Measurements from ENCODE around the gene TRAF1. TPM values are rescaled to one million over a fixed set of nuclear protein-coding genes. Genes with fewer than 3 reads are reported as not detected.

Gene TRAF1
- total and polyA plus RNA-seq, 10 of the 15 experiments (the other 5 are each of a cell fraction or from before 2014, with no cell fraction given) = 13.8 to 163 (median 128) TPM

- DNase-seq (ENCODE audit: low read depth, low spot score) = no peak
- Histone ChIP-seq H3K4me1 (ENCODE audit: control insufficient read depth, insufficient read depth, low read length) (peaks cover 37% of the 10 kb centered on the region), H3K9me3 (replicated peaks; ENCODE audit: control insufficient read depth, insufficient read depth, low read length) (peaks cover 2% of the 10 kb centered on the region; the same call in 1 of the 3 replicates), H2AFZ (ENCODE audit: control insufficient read depth, low read depth, low read length) (no peak overlapping the region), H3K36me3 (ENCODE audit: control insufficient read depth in 2 of 2, insufficient read depth in 2 of 2, low read length in 1 of 2) (peaks cover 16 to 20% of the 10 kb centered on the region in 2 experiments), H3K9ac (ENCODE audit: control insufficient read depth, insufficient read depth, low read length) (peak overlapping the region; percentile 99), H3K27ac (ENCODE audit: control insufficient read depth, insufficient read depth) (peak overlapping the region; percentile 99), H3K4me2 (ENCODE audit: control insufficient read depth, insufficient read depth) (peak overlapping the region; percentile 38), H4K20me1 (ENCODE audit: control insufficient read depth, insufficient read depth) (no peaks in the 10 kb centered on the region), H3K4me3 (peak overlapping the region; percentile 88), H3K27me3 (replicated peaks in 1 of 2; ENCODE audit: control insufficient read depth in 2 of 2, insufficient read depth in 2 of 2, low read length in 1 of 2) (no peaks in the 10 kb centered on the region), H3K79me2 (ENCODE audit: control insufficient read depth, insufficient read depth, low read length) (peaks cover 96% of the 10 kb centered on the region)
- SMC1A ChIA-PET (ENCODE audit: uncharacterized antibody, unreplicated experiment) = interaction anchor here (0.8 to 26.1 kb wide), 9 partner anchors 8 to 60 kb away, joined by 3 to 522 read pairs (median 5); no protein-coding TSS in a partner anchor
- in situ Hi-C loops (cut with MboI) = no loop called here
- POLR2A ChIA-PET = interaction anchor here (0.9 to 18.1 kb wide), 8 partner anchors 11 to 151 kb away, joined by 3 to 383 read pairs (median 7); partner anchors contain the start of genes FBXW2 and PHF19
- CTCF ChIA-PET = interaction anchor here (0.5 to 7.6 kb wide), 7 partner anchors 13 to 434 kb away, joined by 3 to 110 read pairs (median 4); no protein-coding TSS in a partner anchor
- RAD21 ChIA-PET (ENCODE audit: unreplicated experiment) = interaction anchor here (0.7 to 11.9 kb wide), 8 partner anchors 13 to 165 kb away, joined by 3 to 196 read pairs (median 4); no protein-coding TSS in a partner anchor
- 0% methylated on average over 8 of the region's 8 CpGs for WGBS (ENCODE audit: insufficient coverage, insufficient replicate concordance, low lambda C conversion rate, missing lambda C conversion rate)
- peak; percentile 12 for ATAC-seq
- intact Hi-C loops (cut with micrococcal nuclease; ENCODE audit: unreplicated experiment) = loop anchor here (2.0 to 10.0 kb wide), 2 partner anchors 15 to 337 kb away; partner anchors contain the start of gene CDK5RAP2
- FAIRE-seq = no peak
- BruUV-seq (replicated peaks) = TSS peak; percentile 75
- peak; percentile 24; the same call in 1 of the 2 replicates for TF ChIP-seq IKZF1 (conservative IDR thresholded peaks at IDR 0.05)
- peak; percentile 8; the same call in 1 of the 2 replicates for TF ChIP-seq BACH1 (IDR thresholded peaks at IDR 0.05; ENCODE audit: borderline replicate concordance)
- peak; percentile 35; the same call in 1 of the 2 replicates for TF ChIP-seq SMAD5 (IDR thresholded peaks at IDR 0.05; ENCODE audit: low read depth)
- peak; percentile 8; the same call in 1 of the 2 replicates for TF ChIP-seq RELB (IDR thresholded peaks at IDR 0.05; ENCODE audit: low read depth)
- TF ChIP-seq ZBTB11 (CRISPR knock-in tag; IDR thresholded peaks at IDR 0.05) = no peak
- peak; percentile 44; the same call in 1 of the 2 replicates for TF ChIP-seq LARP7 (IDR thresholded peaks at IDR 0.05)
- TF ChIP-seq RELA (IDR thresholded peaks at IDR 0.05; ENCODE audit: borderline replicate concordance, partially characterized antibody) = peak; percentile 4
- TF ChIP-seq NFYA (IDR thresholded peaks at IDR 0.05; ENCODE audit: borderline replicate concordance, low read depth, low read length) = no peak
- TF ChIP-seq PKNOX1 (IDR thresholded peaks at IDR 0.05) = no peak
- no peak for TF ChIP-seq ZNF384 (IDR thresholded peaks at IDR 0.05; ENCODE audit: borderline replicate concordance, low read depth, low read length)
- no peak for TF ChIP-seq PAX8 (IDR thresholded peaks at IDR 0.05)
- peak; percentile 51; the same call in 1 of the 2 replicates for TF ChIP-seq ZBED1 (IDR thresholded peaks at IDR 0.05; ENCODE audit: borderline replicate concordance)
- TF ChIP-seq IRF4 (IDR thresholded peaks at IDR 0.05; ENCODE audit: low read depth, low read length) = peak; percentile 65; the same call in 1 of the 2 replicates
- no peak for TF ChIP-seq KDM1A (IDR thresholded peaks at IDR 0.05; ENCODE audit: borderline replicate concordance)
- no peak for TF ChIP-seq MYB (IDR thresholded peaks at IDR 0.05; ENCODE audit: borderline replicate concordance, low read depth, low read length)
- peak; percentile 77 for TF ChIP-seq POLR2AphosphoS5 (IDR thresholded peaks at IDR 0.05; ENCODE audit: low read length)
- TF ChIP-seq ZZZ3 (IDR thresholded peaks at IDR 0.05; ENCODE audit: control insufficient read depth, insufficient read length, low read depth) = no peak
- no peak for TF ChIP-seq CBFB (IDR thresholded peaks at IDR 0.05; ENCODE audit: low read depth)
- TF ChIP-seq BCL11A (IDR thresholded peaks at IDR 0.05; ENCODE audit: low read depth, low read length) = no peak
Measured at GRCh38 chr9:120921661-120922181, 4.9 kb downstream of the TRAF1 start.
